Activated CD8-positive, alpha-beta T cell treated with anti-CD3 and anti-CD28 coated beads, Interleukin-2, amount 10 ng/mL, durations not matched to agents 7 days and 5 days (primary cell): ENCODE results near the gene GOLGA7B. TPM values are rescaled to one million over a fixed set of nuclear protein-coding genes. Genes with fewer than 3 reads are reported as not detected.
A peak's percentile ranks its signal among the peaks of the same experiment; 100 is the strongest.

Experiments
- ATAC-seq: fragments of 150-1000 bp; cut with Tn5 transposase; one replicate; pipeline ENCODE4 v1.10.0; 2021; ENCODE audit warnings: moderate library complexity
- CTCF ChIA-PET: fragments of 350-600 bp; sonication (Branson Sonifier 250); formaldehyde crosslinking; loops from one replicate; lab custom pipeline; 2021; ENCODE audit warnings: antibody characterized with exemption; lab: Charles Lee
- POLR2A ChIA-PET: fragments of 350-600 bp; sonication (Branson Sonifier 250); formaldehyde crosslinking; loops from one replicate; lab custom pipeline; 2021; ENCODE audit warnings: antibody characterized with exemption; lab: Charles Lee
- DNase-seq: peaks from one replicate; pipeline ENCODE4 v3.0.0-alpha.2; 2020
- H3K27ac Mint-ChIP-seq: one replicate; pipeline ENCODE4 v1.8.0; 2021; ENCODE audit warnings: mild to moderate bottlenecking, mixed read lengths
- H3K27me3 Mint-ChIP-seq: one replicate; pipeline ENCODE4 v1.8.0; 2021; ENCODE audit warnings: low read depth, mixed read lengths
- H3K36me3 Mint-ChIP-seq: one replicate; pipeline ENCODE4 v1.8.0; 2021; ENCODE audit warnings: low read depth, mixed read lengths
- H3K4me1 Mint-ChIP-seq: one replicate; pipeline ENCODE4 v1.8.0; 2021; ENCODE audit warnings: low read depth, mixed read lengths
- H3K4me3 Mint-ChIP-seq: one replicate; pipeline ENCODE4 v1.8.0; 2021; ENCODE audit warnings: mild to moderate bottlenecking, mixed read lengths
- H3K9me3 Mint-ChIP-seq: one replicate; pipeline ENCODE4 v1.8.0; 2022; ENCODE audit warnings: mixed read lengths; ENCODE audit not compliant: insufficient read depth
- total RNA-seq, 2 experiments: library from RNA; stranded (reverse); gene quantifications; one replicate each; pipeline ENCODE4 v1.2.3, GENCODE V29; 2021

The GOLGA7B gene
- total RNA-seq, 2 experiments from 2014 or later, result 10.4 to 11.0 TPM

- ChIA-PET CTCF (interaction anchor here (10.2 kb wide), 1 partner anchor 128 kb away, joined by 158 read pairs; no protein-coding TSS in a partner anchor), POLR2A (no interaction called here)
- DNase-seq (no peak), ATAC-seq (no peak)
- H3K27ac Mint-ChIP-seq, result no peak overlapping the region
- H3K27me3 Mint-ChIP-seq, result peaks cover 4% of the 10 kb centered on the region
- no peaks in the 10 kb centered on the region for H3K36me3 Mint-ChIP-seq
- H3K9me3 Mint-ChIP-seq, result no peaks in the 10 kb centered on the region
- no peak overlapping the region for H3K4me3 Mint-ChIP-seq
- H3K4me1 Mint-ChIP-seq, result no peaks in the 10 kb centered on the region
Observed at GRCh38 chr10:97913614-97914013, 64.0 kb downstream of the GOLGA7B start.

DNA sequence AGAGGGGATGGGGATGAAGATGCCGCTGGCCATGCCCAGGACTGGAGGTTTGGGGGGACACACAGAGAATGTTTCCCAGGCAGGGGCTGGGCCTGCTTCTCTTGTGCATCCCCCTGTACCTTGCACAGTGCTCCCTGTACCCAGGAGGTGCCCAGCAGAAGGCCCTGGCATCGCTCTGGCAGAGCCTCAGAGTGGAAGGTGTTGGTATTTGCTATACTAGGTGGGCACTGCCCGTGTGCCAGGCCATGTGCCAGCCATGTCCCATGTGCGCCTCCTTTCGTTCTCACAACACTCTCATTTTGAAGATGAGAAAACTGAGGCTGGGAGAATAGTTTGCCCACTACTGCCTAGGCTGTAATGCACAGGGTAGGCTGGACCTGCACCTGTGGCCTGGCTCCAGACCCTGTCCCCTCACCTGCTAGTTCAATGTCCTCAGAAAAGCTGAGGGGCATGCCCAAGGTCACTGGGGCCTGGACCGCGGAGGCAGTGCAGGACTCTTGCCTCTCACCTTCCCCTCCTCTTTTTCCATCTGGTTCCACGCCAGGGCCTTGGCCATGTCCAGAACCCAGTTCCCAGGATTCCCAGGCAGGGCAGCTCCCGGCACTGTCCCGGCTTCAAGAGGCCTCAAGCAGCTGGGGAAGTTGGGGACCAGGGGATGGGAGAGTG, 64.7 kb downstream of the GOLGA7B start:
- ATAC-seq (no peak), DNase-seq (no peak)
- Mint-ChIP-seq H3K9me3 (no peaks in the 10 kb centered on the region), H3K27ac (no peak overlapping the region), H3K4me3 (no peak overlapping the region), H3K4me1 (peaks cover 2% of the 10 kb centered on the region), H3K36me3 (no peaks in the 10 kb centered on the region), H3K27me3 (peaks cover 8% of the 10 kb centered on the region)
- POLR2A ChIA-PET, result no interaction called here
- CTCF ChIA-PET, result interaction anchor here (0.6 to 10.2 kb wide), 21 partner anchors 9 to 395 kb away, joined by 3 to 158 read pairs (median 5); partner anchors contain the start of gene GOLGA7B

DNA sequence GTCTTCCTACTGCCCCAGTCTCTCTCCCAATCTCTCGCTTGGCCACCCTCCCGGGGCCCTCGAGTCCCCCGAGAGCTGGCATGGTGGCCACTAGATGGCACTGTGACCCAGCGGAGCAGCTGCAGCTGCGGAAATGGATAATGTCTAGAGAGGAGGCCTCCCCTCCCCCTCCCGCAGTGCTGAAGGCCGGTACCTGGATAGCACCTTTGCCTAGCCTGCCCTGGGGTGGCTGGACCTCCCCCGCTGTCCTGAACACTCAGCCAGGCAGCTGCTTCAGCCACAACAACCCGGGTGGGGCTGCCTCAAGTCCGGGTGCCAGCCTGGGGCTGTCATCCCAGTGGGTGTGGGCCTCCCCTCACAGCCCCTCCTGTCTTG, 65.2 kb downstream of the GOLGA7B start:
- CTCF ChIA-PET, result interaction anchor here (0.6 to 10.2 kb wide), 22 partner anchors 9 to 395 kb away, joined by 3 to 158 read pairs (median 5); partner anchors contain the start of gene GOLGA7B
- Mint-ChIP-seq H3K4me3 (no peak overlapping the region), H3K27ac (no peak overlapping the region), H3K27me3 (peaks cover 8% of the 10 kb centered on the region), H3K36me3 (no peaks in the 10 kb centered on the region), H3K4me1 (peaks cover 2% of the 10 kb centered on the region), H3K9me3 (no peaks in the 10 kb centered on the region)
- DNase-seq (peak; percentile 82), ATAC-seq (peak; percentile 89)
- POLR2A ChIA-PET, result no interaction called here

DNA sequence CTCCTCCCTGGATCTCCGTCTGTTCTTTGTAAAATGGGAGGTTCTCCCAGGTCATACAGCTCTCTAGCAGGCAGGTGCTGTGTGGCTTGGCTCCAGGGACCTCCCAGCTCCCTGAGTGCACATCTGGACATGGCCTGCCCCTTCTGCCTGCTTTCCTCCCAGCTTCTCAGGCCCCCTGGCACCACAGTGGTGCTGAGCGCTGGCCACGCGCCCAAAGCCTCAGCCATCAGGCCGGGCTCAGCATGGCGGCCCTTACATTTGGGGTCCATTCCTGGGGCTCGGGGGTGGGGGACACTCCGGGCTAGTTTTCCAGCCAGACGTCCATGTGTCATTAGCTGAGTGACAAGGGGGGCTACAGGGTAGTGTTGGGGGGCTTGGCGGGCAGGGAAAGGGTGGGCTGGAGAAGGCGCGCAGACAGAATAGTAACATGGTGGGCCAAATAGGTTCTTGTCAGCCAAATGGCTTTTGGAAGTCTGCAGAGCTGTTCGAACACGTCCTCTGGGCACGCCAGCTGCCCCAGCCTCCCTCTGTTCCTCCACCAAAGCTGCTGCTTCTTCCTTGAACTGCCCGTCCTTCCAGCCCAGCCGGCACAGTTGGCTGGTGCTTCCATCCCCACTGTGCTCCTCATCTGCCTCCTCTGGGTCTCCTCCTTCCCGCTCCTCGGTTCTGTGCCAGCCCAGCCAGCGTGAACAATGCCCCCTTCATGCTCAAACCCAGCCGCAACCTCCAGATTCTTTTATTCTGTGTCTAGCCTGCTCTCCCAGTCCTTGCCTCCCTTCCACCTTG, 65.9 kb downstream of the GOLGA7B start:
- ChIA-PET CTCF (interaction anchor here (0.7 to 10.2 kb wide), 21 partner anchors 9 to 394 kb away, joined by 3 to 158 read pairs (median 5); partner anchors contain the start of gene GOLGA7B), POLR2A (no interaction called here)
- Mint-ChIP-seq H3K4me3 (no peak overlapping the region), H3K4me1 (peaks cover 2% of the 10 kb centered on the region), H3K9me3 (no peaks in the 10 kb centered on the region), H3K27ac (no peak overlapping the region), H3K27me3 (peaks cover 8% of the 10 kb centered on the region), H3K36me3 (no peaks in the 10 kb centered on the region)
- DNase-seq, result no peak
- ATAC-seq, result no peak

GRCh38 chr10:97916586-97916985, 66.9 kb downstream of the GOLGA7B start:
- ATAC-seq (no peak), DNase-seq (no peak)
- POLR2A ChIA-PET, result no interaction called here
- CTCF ChIA-PET, result interaction anchor here (2.5 to 10.2 kb wide), 2 partner anchors 125 to 129 kb away, joined by 13 to 158 read pairs; no protein-coding TSS in a partner anchor
- H3K9me3 Mint-ChIP-seq, result no peaks in the 10 kb centered on the region
- peaks cover 2% of the 10 kb centered on the region for H3K4me1 Mint-ChIP-seq
- H3K27me3 Mint-ChIP-seq, result peaks cover 8% of the 10 kb centered on the region
- no peak overlapping the region for H3K4me3 Mint-ChIP-seq
- no peak overlapping the region for H3K27ac Mint-ChIP-seq
- H3K36me3 Mint-ChIP-seq, result no peaks in the 10 kb centered on the region

GRCh38 chr10:97919012-97919411, 69.4 kb downstream of the GOLGA7B start:
- Mint-ChIP-seq H3K4me1 (peaks cover 2% of the 10 kb centered on the region), H3K36me3 (no peaks in the 10 kb centered on the region), H3K27me3 (peaks cover 8% of the 10 kb centered on the region), H3K9me3 (no peaks in the 10 kb centered on the region), H3K27ac (no peak overlapping the region), H3K4me3 (no peak overlapping the region)
- ChIA-PET POLR2A (no interaction called here), CTCF (interaction anchor here (1.8 to 10.2 kb wide), 2 partner anchors 123 to 127 kb away, joined by 7 to 158 read pairs; no protein-coding TSS in a partner anchor)
- no peak for ATAC-seq
- no peak for DNase-seq

- POLR2A ChIA-PET, result no interaction called here
- no peak overlapping the region for H3K27ac Mint-ChIP-seq
- CTCF ChIA-PET, result no interaction called here
- no peaks in the 10 kb centered on the region for H3K9me3 Mint-ChIP-seq
- ATAC-seq (no peak), DNase-seq (no peak)
- no peak overlapping the region for H3K4me3 Mint-ChIP-seq
- no peaks in the 10 kb centered on the region for H3K36me3 Mint-ChIP-seq
- peaks cover 2% of the 10 kb centered on the region for H3K4me1 Mint-ChIP-seq
- peaks cover 17% of the 10 kb centered on the region for H3K27me3 Mint-ChIP-seq
Observed at GRCh38 chr10:97920865-97921264, 71.2 kb downstream of the GOLGA7B start.

Other genes starting within 250 kb of the GOLGA7B start
- gene MORN4, start 216.3 kb upstream of the GOLGA7B start, total RNA-seq, result 1 to 10 TPM; 1.1 to 1.2 TPM
- 1 to 10 TPM; 8.9 to 9.5 TPM for gene PI4K2A, start 209.2 kb upstream of the GOLGA7B start, total RNA-seq
- gene AVPI1, start 162.6 kb upstream of the GOLGA7B start, total RNA-seq, result 1 to 10 TPM; 1.1 to 1.7 TPM
- 1 to 10 TPM; 2.2 to 2.4 TPM for gene MARVELD1, start 136.1 kb upstream of the GOLGA7B start, total RNA-seq
- 10 to 100 TPM; 23.8 to 27.3 TPM for gene ZFYVE27, start 112.7 kb upstream of the GOLGA7B start, total RNA-seq
- under 1 TPM; 0.24 to 0.42 TPM for gene SFRP5, start 77.8 kb upstream of the GOLGA7B start, total RNA-seq
- gene CRTAC1, start 180.8 kb downstream of the GOLGA7B start, total RNA-seq, result not detected